GM10266 (cell line): ENCODE results near the gene RYR2.

Source experiments
- DNase-seq: peaks from one replicate; pipeline ENCODE4 v3.0.0; 2012; ENCODE audit errors: extremely low spot score
- CTCF ChIP-seq: IDR thresholded peaks from 2 replicates; pipeline ENCODE4 v1.5.1; 2012; ENCODE audit warnings: mild to moderate bottlenecking, low read depth; ENCODE audit not compliant: control insufficient read depth, insufficient read depth; ENCODE audit errors: missing control alignments

RYR2 gene

GRCh38 chr1:237316352-237316751 is 274.4 kb downstream of the RYR2 start:
- TF ChIP-seq CTCF = no peak
- no peak for DNase-seq

DNA sequence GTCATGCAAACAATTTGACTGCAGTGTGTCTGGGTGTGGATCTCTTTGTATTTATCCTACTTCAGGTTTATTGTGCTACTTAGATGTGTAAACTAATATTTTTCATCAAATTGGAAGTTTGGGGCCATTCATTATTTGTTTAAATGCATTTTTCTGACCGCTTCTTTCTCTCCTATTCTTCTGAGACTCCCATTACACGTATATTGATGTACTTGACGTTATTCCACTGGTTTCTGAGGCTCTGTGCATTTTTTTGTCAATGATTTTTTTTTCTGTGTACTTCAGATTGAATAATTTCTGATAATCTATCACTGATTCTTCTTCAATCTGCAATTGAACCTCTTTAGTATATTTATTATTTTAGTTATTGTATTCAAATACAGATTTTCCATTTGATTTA is 276.8 kb downstream of the RYR2 start:
- no peak for TF ChIP-seq CTCF
- no peak for DNase-seq

- no peak for TF ChIP-seq CTCF
- no peak for DNase-seq
These were observed 278.9 kb downstream of the RYR2 start for GRCh38 chr1:237320890-237321289.

GRCh38 chr1:237324226-237324625 is 282.2 kb downstream of the RYR2 start:
- TF ChIP-seq CTCF = no peak
- no peak for DNase-seq

- no peak for TF ChIP-seq CTCF
- DNase-seq = no peak
These were observed 285.1 kb downstream of the RYR2 start for GRCh38 chr1:237327061-237327460.

GRCh38 chr1:237340892-237341291 is 298.9 kb downstream of the RYR2 start:
- no peak for TF ChIP-seq CTCF
- no peak for DNase-seq

DNA sequence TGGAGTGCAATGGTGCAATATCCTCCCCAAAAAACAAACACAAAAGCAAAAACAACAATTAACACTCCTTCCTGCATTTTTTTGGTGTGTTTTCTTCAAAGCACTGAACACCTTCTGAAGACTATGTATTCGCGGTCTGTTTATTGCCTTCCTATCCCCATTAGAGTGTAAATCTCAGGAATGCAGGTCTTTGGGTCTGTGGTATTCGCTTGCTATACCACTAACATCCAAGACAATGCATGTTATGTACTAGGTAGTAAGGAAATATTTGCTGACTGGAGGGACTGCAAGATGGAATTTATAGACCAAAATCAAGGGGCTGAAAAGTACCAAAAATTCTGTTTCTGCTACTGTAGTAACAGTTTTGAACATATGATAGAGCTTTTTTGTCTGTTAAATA is 299.4 kb downstream of the RYR2 start:
- no peak for DNase-seq
- no peak for TF ChIP-seq CTCF

DNA sequence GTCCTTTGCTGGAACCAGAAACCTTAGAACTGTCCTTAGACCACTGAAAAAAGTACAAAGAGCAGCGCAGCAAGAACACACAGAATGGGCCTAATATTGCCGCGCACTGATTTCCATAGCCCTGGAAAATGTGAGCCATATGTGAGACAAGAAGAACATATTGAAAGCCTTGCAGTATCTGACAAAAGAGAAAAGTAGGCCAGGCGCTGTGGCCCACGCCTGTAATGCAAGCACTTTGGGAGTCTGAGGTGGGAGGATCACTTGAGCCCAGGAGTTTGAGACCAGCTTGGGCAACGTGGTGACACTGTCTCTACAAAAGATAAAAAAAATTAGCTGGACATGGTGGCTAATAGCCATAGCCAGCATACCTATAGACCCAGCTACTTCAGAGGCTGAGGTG is 300.7 kb downstream of the RYR2 start:
- TF ChIP-seq CTCF = no peak
- no peak for DNase-seq
